Heart right ventricle (tissue), 16 donors: ENCODE data around the gene HOXA5. TPM values are rescaled to one million over a fixed set of nuclear protein-coding genes. Genes with fewer than 3 reads are reported as not detected.
A peak's percentile ranks its signal among the peaks of the same experiment; 100 is the strongest.

Experiments used
- ATAC-seq, 8 donors: fragments of 200-7000 bp; cut with Tn5 transposase; one replicate each; pipeline ENCODE4 v1.9.1; 2020; ENCODE audit warnings: mild to moderate bottlenecking in 8 of 8, moderate library complexity in 8 of 8, moderate number of reproducible peaks in 1 of 8
- DNase-seq, 2 donors: peaks; one replicate each; pipeline ENCODE4 v3.0.0-alpha.2; 2020
- H3K27ac ChIP-seq, 10 donors: fragments of 200-600 bp; sonication (generic) in 2 of 10; one replicate each; pipeline versions ENCODE4 v1.5.0 to v1.8.0; 2020 to 2022; ENCODE audit warnings: mild to moderate bottlenecking in 3 of 10
- H3K27me3 ChIP-seq, 7 donors: fragments of 200-600 bp; one replicate each; pipeline ENCODE4 v1.8.0; 2021 to 2022; ENCODE audit warnings: mild to moderate bottlenecking in 2 of 7
- H3K36me3 ChIP-seq, 9 donors: fragments of 200-600 bp; sonication (generic) in 1 of 9; one replicate each; pipeline versions ENCODE4 v1.5.0 to v1.8.0; 2020 to 2022; ENCODE audit warnings: mild to moderate bottlenecking in 2 of 9
- H3K4me1 ChIP-seq, 9 donors: fragments of 200-600 bp; sonication (generic) in 1 of 9; one replicate each; pipeline versions ENCODE4 v1.5.0 to v1.8.0; 2020 to 2022; ENCODE audit warnings: mild to moderate bottlenecking in 4 of 9
- H3K4me3 ChIP-seq, 10 donors: fragments of 200-600 bp; sonication (generic) in 2 of 10; one replicate each; pipeline versions ENCODE4 v1.5.0 to v1.8.0; 2020 to 2022; ENCODE audit warnings: mild to moderate bottlenecking in 7 of 10, moderate library complexity in 2 of 10
- H3K9me3 ChIP-seq, 11 donors: fragments of 200-600 bp in 10 of 11; sonication (generic) in 2 of 11; one replicate each; pipeline versions ENCODE4 v1.5.0 to v1.8.0; 2013 to 2022; ENCODE audit warnings: mild to moderate bottlenecking in 2 of 11, control low read depth in 1 of 11, moderate library complexity in 1 of 11
- CTCF ChIP-seq, 9 donors: fragments of 200-600 bp; sonication (generic) in 2 of 9; IDR thresholded peaks; one replicate each; pipeline versions ENCODE4 v1.5.0 to v1.8.0; 2021 to 2022; ENCODE audit warnings: antibody characterized with exemption in 9 of 9, mild to moderate bottlenecking in 5 of 9, moderate library complexity in 1 of 9
- WGBS, 2 donors: extraction: QIAGEN DNeasy Blood & Tissue Kit; methylation state at CpG; one replicate each; pipeline ENCODE4 v1.1.7; 2013; ENCODE audit warnings: inconsistent platforms in 1 of 2; 5-methylcytosine and 5-hydroxymethylcytosine counted together
- intact Hi-C, 10 donors: fragments of 100-400 bp; cut with DNase I; formaldehyde crosslinking; loops; one replicate each; pipeline versions ENCODE4 v1.11.1 to v1.14.2; 2022
- polyA plus RNA-seq, 2 donors: library from polyadenylated mRNA; stranded (reverse); fragments of 200-250 nt; gene quantifications; one replicate each; pipeline ENCODE4 v1.2.3, GENCODE V29; 2013
- total RNA-seq, 10 donors: library from RNA; stranded (reverse); fragmentation: NEBNext Ultra II Directional in 3 of 10; extraction: Animal tissue kit (Norgen Biotek cat#: 25700) in 3 of 10; gene quantifications; one replicate each; pipeline versions ENCODE4 v1.2.1 to v1.2.4, GENCODE V29; 2021 to 2023
- donor health status: Arrhythmogenic right ventricular cardiomyopathy.
- donor health status: ischemic (EF 13 %, LVEDD 7.1; RV severe dilation, severe dysfunction).
- donor health status: healthy with polysubstance abuse.
- donor health status: DM: no; HTN: yes; CAD: no.
- donor health status: DM: no; HTN: no; CAD: no.
- donor health status: ischemic (EF 25% LVEDD 6.9; RV normal size, moderate dysfunction).
- donor health status: ischemic (EF 25% LVEDD 5.7; RV mildly dilated, moderate dysfunction).
- donor health status: healthy.
- donor health status: DM: yes; HTN: yes; CAD: no.
- donor health status: Ischemic cardiomyopathy.
- donor health status: ischemic (EF 35%, LVEDD 5.7; RV mildly dilated, moderate dysfunction).
- donor health status: nonischemic (EF 11% LVEDD 7.7; RV severe dilation, severe dysfunction).
- donor health status: DM: yes; HTN: yes; CAD: no.
- donor health status: PGD.
- donor health status: ischemic (EF 29% LVEDD 5.4; RV normal size, mild dysfunction).
- donor health status: nonischemic (EF 23%, LVEDD 6.1; RV moderate dilation, normal function).

HOXA5 gene
- total and polyA plus RNA-seq, 12 donors, result 0.09 to 0.95 (median 0.24) TPM; not detected in 8

- Histone ChIP-seq H3K4me3 (peak overlapping the region; percentile 20 to 53 (median 40)), H3K27ac (peak overlapping the region in 1 of 10 donors; percentile 20), H3K27me3 (peaks cover 84 to 100% (median 100%) of the 10 kb centered on the region in 7 donors), H3K4me1 (peaks cover 8 to 55% (median 30%) of the 10 kb centered on the region in 9 donors), H3K36me3 (peaks cover 0 to 3% (median 0%) of the 10 kb centered on the region in 9 donors), H3K9me3 (no peaks in the 10 kb centered on the region)
- no peak for TF ChIP-seq CTCF (IDR thresholded peaks at IDR 0.05)
- ATAC-seq (peak in 4 of 8 donors; percentile 25 to 50 (median 40)), DNase-seq (no peak)
- WGBS, 2 donors, result 0 to 2% methylated on average over 58 of the region's 58 CpGs
- intact Hi-C loops, result no loop called here
These were observed 29.5 kb upstream of the HOXA5 start for GRCh38 chr7:27172823-27173510.

GRCh38 chr7:27172315-27172774 is 28.9 kb upstream of the HOXA5 start:
- no peak for ATAC-seq
- Histone ChIP-seq H3K4me3 (peak overlapping the region in 2 of 10 donors; percentile 20 to 53), H3K9me3 (no peaks in the 10 kb centered on the region), H3K36me3 (peaks cover 0 to 3% (median 0%) of the 10 kb centered on the region in 9 donors), H3K4me1 (peaks cover 8 to 56% (median 30%) of the 10 kb centered on the region in 9 donors), H3K27ac (no peak overlapping the region), H3K27me3 (peaks cover 83 to 100% (median 100%) of the 10 kb centered on the region in 7 donors)
- DNase-seq, result no peak
- no peak for TF ChIP-seq CTCF (IDR thresholded peaks at IDR 0.05)
- WGBS, 2 donors, result 12% methylated on average over 10 of the region's 10 CpGs
- intact Hi-C loops, result no loop called here

- intact Hi-C loops, result no loop called here
- WGBS, 2 donors, result 5 to 11% methylated on average over 30 of the region's 30 CpGs
These were observed 28.3 kb upstream of the HOXA5 start for GRCh38 chr7:27171637-27172314.

More at GRCh38 chr7:27171637-27172314, 28.3 kb upstream of the HOXA5 start:
- Histone ChIP-seq H3K4me1 (peaks cover 8 to 61% (median 30%) of the 10 kb centered on the region in 9 donors), H3K4me3 (no peak overlapping the region), H3K36me3 (peaks cover 0 to 3% (median 0%) of the 10 kb centered on the region in 9 donors), H3K27ac (no peak overlapping the region), H3K27me3 (peaks cover 85 to 100% (median 100%) of the 10 kb centered on the region in 7 donors), H3K9me3 (no peaks in the 10 kb centered on the region)
- TF ChIP-seq CTCF (IDR thresholded peaks at IDR 0.05), result no peak
- ATAC-seq (no peak), DNase-seq (no peak)
